ENCODE results near the gene WDR81. TPM values are rescaled to one million over a fixed set of nuclear protein-coding genes. Genes with fewer than 3 reads are reported as not detected.
A peak's percentile ranks its signal among the peaks of the same experiment; 100 is the strongest.

Gene WDR81
- total and polyA plus RNA-seq, 11 donors = 7.2 to 29.0 (median 9.3) TPM

DNA sequence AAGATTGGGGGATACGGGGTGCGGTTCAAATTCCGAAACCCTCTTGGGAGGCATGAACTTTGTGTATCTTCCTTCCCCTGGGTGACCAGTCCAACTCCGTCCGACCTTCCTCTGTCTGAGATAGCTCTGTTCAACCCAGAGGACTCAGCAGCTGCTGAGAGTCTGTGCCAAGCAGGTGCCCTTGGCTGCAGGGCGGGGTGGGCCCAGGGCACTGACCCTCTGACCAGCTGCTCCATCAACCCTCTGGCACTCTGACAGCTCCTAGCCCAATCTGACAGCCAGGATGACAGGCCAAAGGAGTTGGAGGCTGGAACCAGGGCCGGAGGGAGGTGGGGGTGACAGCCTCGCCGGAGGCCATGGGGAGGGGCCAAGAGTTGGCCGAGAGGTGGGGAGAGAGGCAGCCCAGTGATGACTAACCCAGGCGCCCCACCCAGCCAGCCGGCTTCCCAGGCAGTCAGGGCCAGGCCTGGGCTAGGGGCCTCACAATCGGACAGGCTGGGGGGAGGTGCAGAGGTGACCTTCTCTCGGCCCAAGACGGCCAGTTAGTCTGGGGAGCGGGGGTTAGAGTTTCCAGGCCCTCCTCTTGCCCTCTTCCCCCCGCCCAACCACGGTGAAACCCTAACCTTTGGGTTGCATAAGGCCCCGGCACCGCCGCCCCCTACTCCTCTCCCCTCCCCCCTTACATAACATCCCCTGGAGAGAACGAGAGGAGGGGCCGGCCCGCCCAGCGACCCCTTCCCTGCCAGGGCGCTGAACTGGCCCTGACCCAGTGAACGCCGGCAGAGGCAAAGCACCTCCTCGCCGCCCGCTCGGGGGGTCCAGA is 9.3 kb upstream of the WDR81 start:
- TF ChIP-seq POLR2A (IDR thresholded peaks at IDR 0.05) (peak; percentile 24 to 80), CTCF (IDR thresholded peaks at IDR 0.05) (no peak)
- 0 to 2% (median 1%) methylated on average over 16 to 32 of the region's 32 CpGs for WGBS, 4 donors
- peaks cover 0 to 37% (median 32%) of the 10 kb centered on the region in 9 donors for H3K36me3 ChIP-seq
- no peaks in the 10 kb centered on the region for H3K9me3 ChIP-seq
- peak; percentile 39 to 66 (median 61) for ATAC-seq
- peak; percentile 92 to 97 (median 94) for DNase-seq
- H3K4me3 ChIP-seq = peak overlapping the region; percentile 67 to 100 (median 94)
- peaks cover 9 to 64% (median 53%) of the 10 kb centered on the region in 12 donors for H3K4me1 ChIP-seq
- no peaks in the 10 kb centered on the region for H3K27me3 ChIP-seq
- intact Hi-C loops (cut with DNase I) = loop anchor here in 8 of 10 donors (1.0 to 10.0 kb wide), 13 partner anchors 30 to 680 kb away; partner anchors contain the start of genes PRPF8 (in 2 of the 8), OVCA2 (in 1 of the 8), RILP (in 1 of the 8) and RTN4RL1 (in 1 of the 8)
- peak overlapping the region; percentile 96 to 100 (median 100) for H3K27ac ChIP-seq

DNA sequence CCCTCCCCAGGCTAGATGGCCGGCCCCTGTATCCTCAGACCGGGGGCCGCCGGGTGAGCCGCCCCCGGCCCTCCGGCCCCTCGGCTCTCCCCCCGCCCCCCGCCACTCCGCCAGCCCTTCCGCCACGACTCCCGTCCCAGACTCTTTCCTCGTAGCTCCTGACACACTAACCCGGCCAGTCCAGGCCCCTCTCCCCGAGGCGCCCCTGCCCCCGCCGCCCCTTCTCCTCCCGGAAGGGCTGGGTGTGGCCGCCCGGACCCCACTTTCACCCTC is 8.8 kb upstream of the WDR81 start:
- Histone ChIP-seq H3K4me1 (peaks cover 9 to 64% (median 52%) of the 10 kb centered on the region in 12 donors), H3K27me3 (no peaks in the 10 kb centered on the region), H3K27ac (peak overlapping the region; percentile 96 to 100 (median 100)), H3K9me3 (no peaks in the 10 kb centered on the region), H3K4me3 (peak overlapping the region; percentile 67 to 100 (median 94)), H3K36me3 (peaks cover 0 to 36% (median 32%) of the 10 kb centered on the region in 9 donors)
- intact Hi-C loops (cut with DNase I) = loop anchor here in 6 of 10 donors (1.0 to 10.0 kb wide), 10 partner anchors 31 to 679 kb away; partner anchors contain the start of genes PRPF8 (in 3 of the 6), OVCA2 (in 1 of the 6), RILP (in 1 of the 6) and RTN4RL1 (in 1 of the 6)
- TF ChIP-seq POLR2A (IDR thresholded peaks at IDR 0.05) = no peak
- no peak for TF ChIP-seq CTCF (IDR thresholded peaks at IDR 0.05)
- 0 to 2% (median 1%) methylated on average over 1 to 22 of the region's 23 CpGs for WGBS, 4 donors
- ATAC-seq (no peak), DNase-seq (no peak)

DNA sequence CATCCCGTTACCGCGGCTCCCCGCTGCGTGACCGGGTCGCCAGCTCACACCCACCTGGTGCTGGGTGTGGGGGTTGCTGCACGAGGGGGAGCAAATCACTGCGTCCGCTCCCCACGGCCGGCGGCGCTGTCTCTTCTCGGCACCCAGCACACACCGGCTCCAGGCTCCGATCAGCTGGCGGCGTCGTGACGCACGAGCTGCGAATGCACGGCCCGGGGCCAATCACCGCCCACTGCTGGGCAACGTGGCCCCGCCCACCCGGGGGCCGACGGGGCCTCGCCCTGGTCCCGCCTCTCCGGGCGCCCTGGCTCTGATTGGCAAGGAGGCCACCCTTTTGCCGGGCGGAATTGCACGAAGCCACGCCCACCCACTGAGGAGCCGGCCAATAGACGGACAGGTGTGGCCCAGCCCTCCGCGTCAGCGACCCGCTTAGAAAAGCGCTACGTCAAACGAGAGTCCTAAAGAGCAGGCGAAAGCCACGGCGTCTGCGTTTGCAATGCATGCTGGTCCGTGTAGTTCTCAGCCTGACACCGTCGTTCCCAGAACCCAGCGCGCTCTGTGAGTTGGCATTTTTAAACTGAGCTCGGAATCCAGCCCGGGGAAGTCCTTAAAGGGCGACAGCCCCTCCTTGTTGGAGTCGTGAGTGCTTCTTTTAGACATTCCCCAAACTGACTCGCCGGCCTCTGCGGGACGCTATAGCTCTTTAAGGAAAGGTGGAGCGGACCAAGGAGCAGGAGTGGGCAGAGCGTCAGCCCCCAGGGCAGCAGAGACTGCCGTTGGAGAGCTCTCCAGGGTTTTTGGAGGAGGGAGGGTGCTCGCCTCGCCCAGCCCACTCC is 8.2 kb upstream of the WDR81 start:
- intact Hi-C loops (cut with DNase I) = loop anchor here in 4 of 10 donors (2.0 to 10.0 kb wide), 7 partner anchors 31 to 679 kb away; partner anchors contain the start of genes OVCA2 (in 1 of the 4), PRPF8 (in 1 of the 4) and RTN4RL1 (in 1 of the 4)

More for the DNA sequence above, 8.2 kb upstream of the WDR81 start:
- H3K27me3 ChIP-seq = no peaks in the 10 kb centered on the region
- H3K4me3 ChIP-seq = peak overlapping the region; percentile 82 to 100 (median 94)
- peaks cover 0 to 31% (median 28%) of the 10 kb centered on the region in 9 donors for H3K36me3 ChIP-seq
- H3K4me1 ChIP-seq = peaks cover 9 to 62% (median 49%) of the 10 kb centered on the region in 12 donors
- TF ChIP-seq POLR2A (IDR thresholded peaks at IDR 0.05) (peak; percentile 99 to 100), CTCF (IDR thresholded peaks at IDR 0.05) (peak in 2 of 12 donors; percentile 5 to 28)
- WGBS, 4 donors = 0 to 1% (median 0%) methylated on average over 15 to 70 of the region's 70 CpGs
- DNase-seq (peak; percentile 100), ATAC-seq (peak; percentile 71 to 81 (median 78))
- peak overlapping the region; percentile 96 to 100 (median 100) for H3K27ac ChIP-seq
- H3K9me3 ChIP-seq = no peaks in the 10 kb centered on the region

Measured in heart left ventricle (tissue), 16 donors.